ENCODE measurements around the gene SCART1. TPM values are rescaled to one million over a fixed set of nuclear protein-coding genes. Genes with fewer than 3 reads are reported as not detected.

Gene SCART1
- total RNA-seq, 1 experiment from 2014 or later = 3.7 TPM

DNA sequence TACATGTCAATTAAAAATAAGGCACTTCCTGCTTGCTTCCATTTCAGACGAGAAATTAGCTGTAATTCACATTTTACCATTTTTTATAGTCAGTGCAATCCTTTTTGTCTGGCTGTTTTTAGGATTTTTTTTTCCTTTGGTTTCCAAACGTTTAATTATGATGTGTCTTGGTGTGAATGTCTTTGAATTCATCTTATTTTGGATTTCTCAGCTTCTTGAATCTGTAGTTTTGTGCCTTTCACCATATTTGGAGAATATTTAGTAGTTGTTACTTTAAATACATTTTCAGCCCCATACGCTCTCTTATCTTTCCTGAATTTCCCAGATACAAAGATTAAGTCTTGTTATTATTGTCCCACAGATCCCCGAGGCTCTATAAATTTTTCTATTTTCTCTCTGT lies 2.4 kb upstream of the SCART1 start:
- Histone ChIP-seq H3K27ac (ENCODE audit: low read depth, low read length) (no peak overlapping the region), H3K27me3 (ENCODE audit: insufficient read depth, low read length) (no peaks in the 10 kb centered on the region), H3K4me3 (replicated peaks in 1 of 2; ENCODE audit: low read depth in 1 of 2, low read length in 2 of 2) (no peak overlapping the region), H3K9ac (ENCODE audit: low read length) (no peak overlapping the region), H2AFZ (ENCODE audit: low read depth, low read length, poor library complexity, severe bottlenecking) (no peak overlapping the region), H3K9me3 (ENCODE audit: control insufficient read depth in 1 of 2, insufficient read depth in 1 of 2, low read depth in 1 of 2, low read length in 2 of 2) (peaks cover 0 to 3% of the 10 kb centered on the region in 2 experiments; a peak in 1 of 4 replicates), H3K4me1 (ENCODE audit: control insufficient read depth in 1 of 2, insufficient read depth in 2 of 2, low read length in 2 of 2) (no peaks in the 10 kb centered on the region), H4K20me1 (ENCODE audit: insufficient read depth) (no peaks in the 10 kb centered on the region), H3K79me2 (ENCODE audit: insufficient read depth, low read length) (no peaks in the 10 kb centered on the region), H3K4me2 (ENCODE audit: low read length) (no peak overlapping the region), H3K36me3 (ENCODE audit: control insufficient read depth in 1 of 2, insufficient read depth in 2 of 2, low read length in 2 of 2) (no peaks in the 10 kb centered on the region), H3K9me2 (ENCODE audit: insufficient read depth) (no peaks in the 10 kb centered on the region)
- intact Hi-C loops (cut with micrococcal nuclease) = no loop called here
- RAD21 ChIA-PET (ENCODE audit: low non-redundant PET in 1 of 2, low total read pairs in 2 of 2, uncharacterized antibody in 2 of 2, unreplicated experiment in 2 of 2) = no interaction called here
- ATAC-seq (no peak), DNase-seq (ENCODE audit: low read depth, low spot score) (no peak)
- no TSS peak for BruUV-seq (replicated peaks)
- TF ChIP-seq EZH2phosphoT487 (IDR thresholded peaks at IDR 0.05; ENCODE audit: borderline replicate concordance) (no peak), SIN3A (IDR thresholded peaks at IDR 0.05; ENCODE audit: low read depth) (no peak), MAX (IDR thresholded peaks at IDR 0.05) (no peak), ZNF274 (IDR thresholded peaks at IDR 0.05; ENCODE audit: low read depth, low read length) (no peak), REST (IDR thresholded peaks at IDR 0.05; ENCODE audit: low read depth) (no peak), SP1 (IDR thresholded peaks at IDR 0.05; ENCODE audit: low read depth) (no peak), TCF7L2 (IDR thresholded peaks at IDR 0.05; ENCODE audit: borderline replicate concordance, extremely low read depth, insufficient read depth, insufficient read length) (no peak), YY1 (IDR thresholded peaks at IDR 0.05; ENCODE audit: extremely low read depth, insufficient replicate concordance, low read depth, low read length) (no peak), CBX3 (IDR thresholded peaks at IDR 0.05; ENCODE audit: low read depth) (no peak), SRF (IDR thresholded peaks at IDR 0.05; ENCODE audit: low read depth) (no peak), JUND (IDR thresholded peaks at IDR 0.05) (no peak), POLR2AphosphoS5 (IDR thresholded peaks at IDR 0.05; ENCODE audit: low read depth, low read length) (no peak), EZH2 (IDR thresholded peaks at IDR 0.05) (no peak), EGR1 (IDR thresholded peaks at IDR 0.05; ENCODE audit: low read depth) (no peak), POLR2A (IDR thresholded peaks at IDR 0.05; ENCODE audit: borderline replicate concordance, extremely low read depth, insufficient read depth, insufficient read length) (no peak), ZFX (IDR thresholded peaks at IDR 0.05) (no peak), FOSL1 (IDR thresholded peaks at IDR 0.05; ENCODE audit: low read depth) (no peak)
- TF ChIP-seq, protein P1, sequence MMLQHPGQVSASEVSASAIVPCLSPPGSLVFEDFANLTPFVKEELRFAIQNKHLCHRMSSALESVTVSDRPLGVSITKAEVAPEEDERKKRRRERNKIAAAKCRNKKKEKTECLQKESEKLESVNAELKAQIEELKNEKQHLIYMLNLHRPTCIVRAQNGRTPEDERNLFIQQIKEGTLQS (IDR thresholded peaks at IDR 0.05) = no peak
- TF ChIP-seq, protein P2, sequence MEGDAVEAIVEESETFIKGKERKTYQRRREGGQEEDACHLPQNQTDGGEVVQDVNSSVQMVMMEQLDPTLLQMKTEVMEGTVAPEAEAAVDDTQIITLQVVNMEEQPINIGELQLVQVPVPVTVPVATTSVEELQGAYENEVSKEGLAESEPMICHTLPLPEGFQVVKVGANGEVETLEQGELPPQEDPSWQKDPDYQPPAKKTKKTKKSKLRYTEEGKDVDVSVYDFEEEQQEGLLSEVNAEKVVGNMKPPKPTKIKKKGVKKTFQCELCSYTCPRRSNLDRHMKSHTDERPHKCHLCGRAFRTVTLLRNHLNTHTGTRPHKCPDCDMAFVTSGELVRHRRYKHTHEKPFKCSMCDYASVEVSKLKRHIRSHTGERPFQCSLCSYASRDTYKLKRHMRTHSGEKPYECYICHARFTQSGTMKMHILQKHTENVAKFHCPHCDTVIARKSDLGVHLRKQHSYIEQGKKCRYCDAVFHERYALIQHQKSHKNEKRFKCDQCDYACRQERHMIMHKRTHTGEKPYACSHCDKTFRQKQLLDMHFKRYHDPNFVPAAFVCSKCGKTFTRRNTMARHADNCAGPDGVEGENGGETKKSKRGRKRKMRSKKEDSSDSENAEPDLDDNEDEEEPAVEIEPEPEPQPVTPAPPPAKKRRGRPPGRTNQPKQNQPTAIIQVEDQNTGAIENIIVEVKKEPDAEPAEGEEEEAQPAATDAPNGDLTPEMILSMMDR (IDR thresholded peaks at IDR 0.05 in 2 of 3, conservative IDR thresholded peaks at IDR 0.05 in 1 of 3; ENCODE audit: borderline replicate concordance in 1 of 3, insufficient read depth in 1 of 3, low read depth in 2 of 3, low read length in 2 of 3) = no peak
- TF ChIP-seq, protein P3, sequence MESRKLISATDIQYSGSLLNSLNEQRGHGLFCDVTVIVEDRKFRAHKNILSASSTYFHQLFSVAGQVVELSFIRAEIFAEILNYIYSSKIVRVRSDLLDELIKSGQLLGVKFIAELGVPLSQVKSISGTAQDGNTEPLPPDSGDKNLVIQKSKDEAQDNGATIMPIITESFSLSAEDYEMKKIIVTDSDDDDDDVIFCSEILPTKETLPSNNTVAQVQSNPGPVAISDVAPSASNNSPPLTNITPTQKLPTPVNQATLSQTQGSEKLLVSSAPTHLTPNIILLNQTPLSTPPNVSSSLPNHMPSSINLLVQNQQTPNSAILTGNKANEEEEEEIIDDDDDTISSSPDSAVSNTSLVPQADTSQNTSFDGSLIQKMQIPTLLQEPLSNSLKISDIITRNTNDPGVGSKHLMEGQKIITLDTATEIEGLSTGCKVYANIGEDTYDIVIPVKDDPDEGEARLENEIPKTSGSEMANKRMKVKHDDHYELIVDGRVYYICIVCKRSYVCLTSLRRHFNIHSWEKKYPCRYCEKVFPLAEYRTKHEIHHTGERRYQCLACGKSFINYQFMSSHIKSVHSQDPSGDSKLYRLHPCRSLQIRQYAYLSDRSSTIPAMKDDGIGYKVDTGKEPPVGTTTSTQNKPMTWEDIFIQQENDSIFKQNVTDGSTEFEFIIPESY (IDR thresholded peaks at IDR 0.05; ENCODE audit: extremely low read depth, insufficient replicate concordance, low read length) = no peak
- POLR2A ChIA-PET = no interaction called here
- CTCF ChIA-PET = no interaction called here

Measured in HCT116 (cell line).